K562 (cell line): ENCODE data around the gene ZNF740. TPM values are rescaled to one million over a fixed set of nuclear protein-coding genes. Genes with fewer than 3 reads are reported as not detected.

Experiments
- ATAC-seq: fragments of 200-7000 bp; cut with Tn5 transposase; 3 replicates; pipeline ENCODE4 v1.9.1; 2020; ENCODE audit warnings: moderate library complexity
- BruUV-seq: library from RNA; stranded (reverse); fragments of 400-500 nt; replicated peaks from 2 replicates; lab custom pipeline; 2021; lab: Mats Ljungman, UMichigan
- CTCF ChIA-PET: fragments of 300-600 bp; formaldehyde crosslinking; extraction: SDS; loops from one replicate; lab custom pipeline; 2021; ENCODE audit warnings: low intra/inter-chr PET ratio; lab: Yijun Ruan, JAX
- POLR2A ChIA-PET: fragments of 300-600, 350-650 bp; sonication (Branson Sonifier 250); formaldehyde crosslinking; extraction: SDS; loops from one replicate; lab custom pipeline; 2021; ENCODE audit warnings: antibody characterized with exemption, inconsistent platforms; lab: Yijun Ruan, JAX
- DNase-seq, 4 experiments: peaks; one replicate each; pipeline versions ENCODE4 v3.0.0 to v3.0.0-alpha.2; 2011 to 2018; ENCODE audit warnings: low spot score in 3 of 4, mixed read lengths in 3 of 4; ENCODE audit errors: extremely low read depth in 1 of 4
- FAIRE-seq: peaks from 2 replicates; lab custom pipeline; 2011; peaks lifted over from hg19 to GRCh38; lab: Jason Lieb, UNC
- H2AFZ ChIP-seq: 2 replicates; pipeline ENCODE4 v1.6.0; 2011; ENCODE audit warnings: low read depth, low read length, control low read depth, inconsistent platforms
- H3K27ac ChIP-seq: fragments of 200-600 bp; 3 replicates; pipeline ENCODE4 v1.8.0; 2011; ENCODE audit warnings: low read depth, mild to moderate bottlenecking, control low read depth, inconsistent platforms, low read length, moderate library complexity, mixed read lengths; ENCODE audit errors: extremely low read depth
- H3K27me3 ChIP-seq, 2 experiments: fragments of 300-600 bp in 1 of 2; 2 replicates in 1 of 2; 3 replicates in 1 of 2; pipeline versions ENCODE4 v1.6.0 to v1.8.0; 2011; ENCODE audit warnings: inconsistent platforms in 2 of 2, low read length in 2 of 2, mild to moderate bottlenecking in 1 of 2, mixed read lengths in 1 of 2, moderate library complexity in 1 of 2; ENCODE audit not compliant: control insufficient read depth in 2 of 2, insufficient read depth in 2 of 2
- H3K36me3 ChIP-seq: fragments of 300-600 bp; 3 replicates; pipeline ENCODE4 v1.8.0; 2011; ENCODE audit warnings: mild to moderate bottlenecking, low read length, inconsistent platforms; ENCODE audit not compliant: control insufficient read depth, insufficient read depth
- H3K4me1 ChIP-seq, 2 experiments: fragments of 200-600 bp in 1 of 2; replicated peaks in 1 of 2; 2 replicates in 1 of 2; 3 replicates in 1 of 2; pipeline versions ENCODE4 v1.5.1 to v1.8.0; 2011; ENCODE audit warnings: inconsistent platforms in 2 of 2, low read length in 2 of 2, mild to moderate bottlenecking in 1 of 2, mixed read lengths in 1 of 2, moderate library complexity in 1 of 2; ENCODE audit not compliant: control insufficient read depth in 2 of 2, insufficient read depth in 2 of 2
- H3K4me2 ChIP-seq: 2 replicates; pipeline ENCODE4 v1.6.1; 2011; ENCODE audit warnings: low read length, control low read depth, inconsistent platforms, mixed read lengths; ENCODE audit not compliant: insufficient read depth
- H3K4me3 ChIP-seq: fragments of 200-600 bp; sonication (generic), shearing (Covaris generic); 2 replicates; pipeline ENCODE4 v1.5.1; 2016; ENCODE audit warnings: control low read depth, inconsistent platforms
- H3K79me2 ChIP-seq: fragments of 200-600 bp; 3 replicates; pipeline ENCODE4 v1.8.0; 2011; ENCODE audit warnings: low read length, inconsistent platforms; ENCODE audit not compliant: control insufficient read depth, insufficient read depth
- H3K9ac ChIP-seq, 2 experiments: 2 replicates each; pipeline versions ENCODE4 v1.6.0 to v1.6.1; 2011; ENCODE audit warnings: low read depth in 2 of 2, low read length in 2 of 2, control low read depth in 1 of 2, inconsistent platforms in 1 of 2, mild to moderate bottlenecking in 1 of 2, mixed read lengths in 1 of 2; ENCODE audit not compliant: insufficient read depth in 1 of 2
- H3K9me1 ChIP-seq: one replicate; pipeline ENCODE4 v1.6.0; 2011; ENCODE audit warnings: inconsistent platforms, mild to moderate bottlenecking, low read length, moderate library complexity; ENCODE audit not compliant: control insufficient read depth, insufficient read depth
- H3K9me3 ChIP-seq: replicated peaks from 2 replicates; pipeline ENCODE4 v1.5.1; 2011; ENCODE audit warnings: low read depth, low read length, inconsistent platforms; ENCODE audit not compliant: control insufficient read depth, insufficient read depth
- H4K20me1 ChIP-seq: replicated peaks from 2 replicates; pipeline ENCODE4 v1.6.1; 2011; ENCODE audit warnings: low read length, inconsistent platforms, mixed read lengths; ENCODE audit not compliant: control insufficient read depth, insufficient read depth
- FOSL1 ChIP-seq: fragments of 200-800 bp; sonication (Bioruptor generic); conservative IDR thresholded peaks from 2 replicates; pipeline ENCODE4 v1.6.1; 2016; ENCODE audit warnings: missing genetic modification characterization, missing compliant biosample characterization
- WGBS: fragments of 100-300 bp; shearing (Covaris generic); methylation state at CpG from one replicate; pipeline ENCODE4 v1.1.6; 2016; ENCODE audit warnings: low coverage, mixed read lengths; ENCODE audit not compliant: insufficient coverage; ENCODE audit errors: missing lambda C conversion rate; 5-methylcytosine and 5-hydroxymethylcytosine counted together
- in situ Hi-C: fragments of 300-500 bp; cut with MboI; formaldehyde crosslinking; loops from 4 replicates; pipeline ENCODE4 v1.15.0; 2018; ENCODE audit warnings: inconsistent platforms, mixed read lengths
- intact Hi-C: fragments of 100-400 bp; cut with micrococcal nuclease; formaldehyde crosslinking; loops from 2 replicates; pipeline ENCODE4 v1.14.2; 2022
- polyA plus RNA-seq, 8 experiments: library from polyadenylated mRNA; depleted of rRNA in 4 of 8; stranded (reverse) in 5 of 8; unstranded in 3 of 8; fragments of >200 nt; fragmentation: Nextera tagmentation in 2 of 8; fragmentation: Illumina TruSeq in 1 of 8; extraction: Ambion mirVana in 2 of 8; extraction: Trizol in 1 of 8; gene quantifications; 2 replicates each; pipeline versions ENCODE4 v1.2.1 to v1.2.3, GENCODE V29; 2011 to 2014; ENCODE audit warnings: inconsistent platforms in 1 of 8, missing spikeins in 1 of 8
- total RNA-seq, 7 experiments: library from RNA; depleted of rRNA in 6 of 7; stranded (reverse); fragments of >200 nt in 6 of 7; fragmentation: Illumina TruSeq in 2 of 7; extraction: Trizol in 2 of 7; gene quantifications; 2 replicates each; pipeline versions ENCODE4 v1.2.1 to v1.2.3, GENCODE V29; 2011 to 2021; ENCODE audit warnings: low replicate concordance in 1 of 7
- TF ChIP-seq, protein P1 (sequence below): sonication (generic); formaldehyde crosslinking; IDR thresholded peaks from 2 replicates; pipeline ENCODE4 v1.8.0; 2022; ENCODE audit warnings: mild to moderate bottlenecking, missing genetic modification reagents

The ZNF740 gene
- total and polyA plus RNA-seq, 9 of the 15 experiments (the other 6 are each of a cell fraction or from before 2014, with no cell fraction given) = 0.57 to 46.4 (median 18.6) TPM

DNA sequence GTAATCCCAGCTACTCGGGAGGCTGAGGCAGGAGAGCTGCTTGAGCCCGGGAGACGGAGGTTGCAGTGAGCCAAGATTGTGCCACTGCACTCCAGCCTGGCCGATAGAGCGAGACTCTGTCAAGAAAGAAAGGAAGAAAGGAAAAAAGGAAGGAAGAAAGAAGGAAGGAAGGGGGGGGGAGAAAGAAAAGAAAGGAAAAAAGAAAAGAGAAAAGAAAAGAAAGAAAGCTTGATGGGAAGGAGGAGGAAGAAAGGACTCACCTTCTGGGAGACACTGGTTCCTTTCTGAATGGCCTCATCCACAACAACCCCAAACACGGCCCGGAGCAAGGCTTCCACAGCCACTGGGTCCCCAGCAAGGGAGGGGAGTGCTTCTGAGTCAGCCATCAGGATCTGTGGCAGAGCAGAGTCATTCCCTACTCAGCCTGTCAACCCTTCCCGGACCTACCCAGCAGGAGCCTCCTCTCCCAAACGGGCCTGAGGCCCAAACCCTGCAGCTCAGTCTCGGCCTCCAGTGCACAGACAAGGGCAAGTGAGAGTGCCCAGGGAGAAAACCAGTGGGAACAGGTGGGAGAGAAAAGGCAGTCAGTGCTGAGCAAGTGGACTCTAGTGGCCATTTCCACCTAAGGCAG lies 7.3 kb upstream of the ZNF740 start:
- no peak for FAIRE-seq
- intact Hi-C loops = no loop called here
- DNase-seq = peak in 1 of 4 experiments; percentile 5
- Histone ChIP-seq H3K4me2 (no peak overlapping the region), H3K4me3 (no peak overlapping the region), H4K20me1 (no peaks in the 10 kb centered on the region), H3K9me1 (no peaks in the 10 kb centered on the region), H2AFZ (no peak overlapping the region), H3K79me2 (no peaks in the 10 kb centered on the region), H3K27ac (no peak overlapping the region), H3K36me3 (no peaks in the 10 kb centered on the region), H3K9ac (peak overlapping the region in 1 of 2 experiments; percentile 81; a peak in 2 of 4 replicates), H3K9me3 (no peaks in the 10 kb centered on the region), H3K4me1 (peaks cover 13 to 22% of the 10 kb centered on the region in 2 experiments), H3K27me3 (no peaks in the 10 kb centered on the region)
- ChIA-PET CTCF (no interaction called here), POLR2A (interaction anchor here (3.6 kb wide), 1 partner anchor 13 kb away, joined by 15 read pairs; no protein-coding TSS in a partner anchor)
- 61% methylated on average over 6 of the region's 10 CpGs for WGBS
- BruUV-seq = no TSS peak
- TF ChIP-seq, protein P1, sequence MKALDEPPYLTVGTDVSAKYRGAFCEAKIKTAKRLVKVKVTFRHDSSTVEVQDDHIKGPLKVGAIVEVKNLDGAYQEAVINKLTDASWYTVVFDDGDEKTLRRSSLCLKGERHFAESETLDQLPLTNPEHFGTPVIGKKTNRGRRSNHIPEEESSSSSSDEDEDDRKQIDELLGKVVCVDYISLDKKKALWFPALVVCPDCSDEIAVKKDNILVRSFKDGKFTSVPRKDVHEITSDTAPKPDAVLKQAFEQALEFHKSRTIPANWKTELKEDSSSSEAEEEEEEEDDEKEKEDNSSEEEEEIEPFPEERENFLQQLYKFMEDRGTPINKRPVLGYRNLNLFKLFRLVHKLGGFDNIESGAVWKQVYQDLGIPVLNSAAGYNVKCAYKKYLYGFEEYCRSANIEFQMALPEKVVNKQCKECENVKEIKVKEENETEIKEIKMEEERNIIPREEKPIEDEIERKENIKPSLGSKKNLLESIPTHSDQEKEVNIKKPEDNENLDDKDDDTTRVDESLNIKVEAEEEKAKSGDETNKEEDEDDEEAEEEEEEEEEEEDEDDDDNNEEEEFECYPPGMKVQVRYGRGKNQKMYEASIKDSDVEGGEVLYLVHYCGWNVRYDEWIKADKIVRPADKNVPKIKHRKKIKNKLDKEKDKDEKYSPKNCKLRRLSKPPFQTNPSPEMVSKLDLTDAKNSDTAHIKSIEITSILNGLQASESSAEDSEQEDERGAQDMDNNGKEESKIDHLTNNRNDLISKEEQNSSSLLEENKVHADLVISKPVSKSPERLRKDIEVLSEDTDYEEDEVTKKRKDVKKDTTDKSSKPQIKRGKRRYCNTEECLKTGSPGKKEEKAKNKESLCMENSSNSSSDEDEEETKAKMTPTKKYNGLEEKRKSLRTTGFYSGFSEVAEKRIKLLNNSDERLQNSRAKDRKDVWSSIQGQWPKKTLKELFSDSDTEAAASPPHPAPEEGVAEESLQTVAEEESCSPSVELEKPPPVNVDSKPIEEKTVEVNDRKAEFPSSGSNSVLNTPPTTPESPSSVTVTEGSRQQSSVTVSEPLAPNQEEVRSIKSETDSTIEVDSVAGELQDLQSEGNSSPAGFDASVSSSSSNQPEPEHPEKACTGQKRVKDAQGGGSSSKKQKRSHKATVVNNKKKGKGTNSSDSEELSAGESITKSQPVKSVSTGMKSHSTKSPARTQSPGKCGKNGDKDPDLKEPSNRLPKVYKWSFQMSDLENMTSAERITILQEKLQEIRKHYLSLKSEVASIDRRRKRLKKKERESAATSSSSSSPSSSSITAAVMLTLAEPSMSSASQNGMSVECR (CRISPR knock-in tag) = no peak
- 0 out of 2 replicates have a peak, but pooled peaks have one; percentile 28 for TF ChIP-seq FOSL1 (tag)
- in situ Hi-C loops = no loop called here
- ATAC-seq = no peak; the same call in 1 of the 3 replicates
